DOHH2 (cell line): ENCODE results near the gene GNB1L.

Source experiments
- H3F3A ChIP-seq: fragments of 200-600 bp; sonication (generic), shearing (Covaris generic); 2 replicates; pipeline ENCODE4 v1.6.0; 2016; ENCODE audit warnings: antibody characterized with exemption, mild to moderate bottlenecking; ENCODE audit not compliant: control insufficient read depth, insufficient read depth
- H3K27ac ChIP-seq: fragments of 200-600 bp; sonication (generic); 2 replicates; pipeline ENCODE4 v1.5.1; 2014; ENCODE audit warnings: low read depth, mild to moderate bottlenecking, low read length, moderate library complexity
- H3K27me3 ChIP-seq: fragments of 200-600 bp; sonication (generic); 2 replicates; pipeline ENCODE4 v1.6.1; 2014; ENCODE audit warnings: mild to moderate bottlenecking, low read length, mixed read lengths; ENCODE audit not compliant: control insufficient read depth
- H3K36me3 ChIP-seq: fragments of 200-600 bp; sonication (generic); 2 replicates; pipeline ENCODE4 v1.6.1; 2014; ENCODE audit warnings: mild to moderate bottlenecking, low read length, moderate library complexity, mixed read lengths; ENCODE audit not compliant: control insufficient read depth
- H3K4me1 ChIP-seq: fragments of 200-600 bp; sonication (generic); 2 replicates; pipeline ENCODE4 v1.6.1; 2014; ENCODE audit warnings: mild to moderate bottlenecking, low read length, mixed read lengths; ENCODE audit not compliant: control insufficient read depth
- H3K4me2 ChIP-seq: fragments of 200-600 bp; sonication (generic); 2 replicates; pipeline ENCODE4 v1.6.0; 2014; ENCODE audit warnings: mild to moderate bottlenecking, low read length, moderate library complexity
- H3K4me3 ChIP-seq: fragments of 200-600 bp; sonication (generic); 2 replicates; pipeline ENCODE4 v1.5.1; 2014; ENCODE audit warnings: mild to moderate bottlenecking, low read length, mixed read lengths
- H3K79me2 ChIP-seq: fragments of 200-600 bp; sonication (generic); 2 replicates; pipeline ENCODE4 v1.6.1; 2014; ENCODE audit warnings: mild to moderate bottlenecking, low read length, mixed read lengths; ENCODE audit not compliant: control insufficient read depth
- H3K9me2 ChIP-seq: fragments of 200-600 bp; sonication (generic); replicated peaks from 2 replicates; pipeline ENCODE4 v1.6.1; 2014; ENCODE audit warnings: mild to moderate bottlenecking, low read length, mixed read lengths; ENCODE audit not compliant: control insufficient read depth
- H3K9me3 ChIP-seq: fragments of 200-600 bp; sonication (generic); 2 replicates; pipeline ENCODE4 v1.6.1; 2014; ENCODE audit warnings: antibody characterized with exemption, low read length, mixed read lengths; ENCODE audit not compliant: control insufficient read depth, insufficient read depth
- H4K20me1 ChIP-seq: fragments of 200-600 bp; sonication (generic); 2 replicates; pipeline ENCODE4 v1.6.0; 2014; ENCODE audit warnings: low read depth, mild to moderate bottlenecking, antibody characterized with exemption, low read length, moderate library complexity; ENCODE audit not compliant: control insufficient read depth, insufficient read depth
- CTCF ChIP-seq: fragments of 200-600 bp; sonication (generic); IDR thresholded peaks from one replicate; pipeline ENCODE4 v1.5.1; 2014; ENCODE audit warnings: antibody characterized with exemption, mild to moderate bottlenecking, low read depth, low read length; ENCODE audit not compliant: poor library complexity, severe bottlenecking
- EZH2phosphoT487 ChIP-seq: fragments of 200-600 bp; sonication (generic); IDR thresholded peaks from 2 replicates; pipeline ENCODE4 v1.6.1; 2017; ENCODE audit warnings: borderline replicate concordance, mild to moderate bottlenecking, antibody characterized with exemption, low read length, moderate library complexity, mixed read lengths

GNB1L gene

GRCh38 chr22:19762568-19763457 lies 91.9 kb downstream of the GNB1L start:
- Histone ChIP-seq H3K9me3 (no peaks in the 10 kb centered on the region), H3K4me1 (peaks cover 8% of the 10 kb centered on the region), H3K4me2 (no peak overlapping the region), H3K27me3 (peaks cover 81% of the 10 kb centered on the region), H4K20me1 (no peaks in the 10 kb centered on the region), H3K9me2 (no peaks in the 10 kb centered on the region), H3K4me3 (no peak overlapping the region), H3K79me2 (no peaks in the 10 kb centered on the region), H3F3A (peaks cover 4% of the 10 kb centered on the region; the same call in 1 of the 2 replicates), H3K36me3 (no peaks in the 10 kb centered on the region), H3K27ac (no peak overlapping the region)
- TF ChIP-seq EZH2phosphoT487 (no peak), CTCF (no peak)

DNA sequence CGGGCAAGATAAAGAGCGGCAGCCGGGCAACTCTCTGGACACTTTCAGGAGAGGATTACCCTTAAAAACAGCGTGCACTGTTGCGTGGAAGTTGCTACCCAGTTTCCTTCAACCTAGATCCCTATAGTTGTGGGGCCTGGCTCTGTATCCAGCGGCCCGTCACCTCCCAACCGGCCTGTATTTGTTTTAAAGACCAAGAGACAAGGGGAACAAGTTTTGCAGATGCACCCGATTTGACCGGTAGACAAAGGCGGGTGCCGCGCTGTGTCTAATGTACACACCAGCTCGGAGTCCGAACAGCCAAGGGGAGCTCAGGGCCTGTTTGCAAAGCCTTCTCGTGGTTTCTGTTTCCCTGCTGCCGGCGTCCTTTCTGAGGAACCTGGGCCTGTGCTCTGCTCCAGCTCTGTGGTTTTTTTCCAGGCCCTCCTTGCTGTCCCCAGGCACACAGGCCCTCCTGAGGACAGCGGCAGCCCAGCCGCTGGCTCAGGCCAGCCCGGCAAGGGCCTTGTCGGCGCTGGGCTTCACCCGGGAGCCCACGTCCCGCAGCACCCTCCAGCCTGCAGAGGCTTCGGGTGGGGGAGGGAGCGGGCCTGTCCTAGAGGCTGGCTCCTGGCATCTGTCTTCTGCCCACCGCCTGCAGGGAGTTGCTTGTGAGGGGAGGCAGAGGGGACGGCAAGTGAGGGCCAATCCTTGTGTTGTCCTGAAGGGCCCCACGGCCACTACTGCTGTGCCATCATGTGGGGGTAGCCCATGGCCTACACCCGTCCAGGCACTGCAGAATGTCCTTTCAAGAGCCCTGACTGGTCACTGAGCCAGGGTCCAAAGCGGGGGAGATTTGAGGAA lies 92.7 kb downstream of the GNB1L start:
- Histone ChIP-seq H3K4me2 (no peak overlapping the region), H3K9me2 (no peaks in the 10 kb centered on the region), H3K79me2 (no peaks in the 10 kb centered on the region), H3K4me3 (no peak overlapping the region), H3K36me3 (no peaks in the 10 kb centered on the region), H3K9me3 (no peaks in the 10 kb centered on the region), H3K4me1 (peaks cover 14% of the 10 kb centered on the region), H3K27ac (no peak overlapping the region), H4K20me1 (no peaks in the 10 kb centered on the region), H3F3A (peaks cover 4% of the 10 kb centered on the region; the same call in 1 of the 2 replicates), H3K27me3 (peaks cover 81% of the 10 kb centered on the region)
- no peak for TF ChIP-seq EZH2phosphoT487
- TF ChIP-seq CTCF, result no peak

- Histone ChIP-seq H3K4me3 (no peak overlapping the region), H3K9me3 (no peaks in the 10 kb centered on the region), H3K27ac (no peak overlapping the region), H3F3A (peaks cover 4% of the 10 kb centered on the region; the same call in 1 of the 2 replicates), H3K4me2 (no peak overlapping the region), H3K9me2 (no peaks in the 10 kb centered on the region), H4K20me1 (no peaks in the 10 kb centered on the region), H3K4me1 (peaks cover 19% of the 10 kb centered on the region), H3K27me3 (peaks cover 80% of the 10 kb centered on the region), H3K36me3 (no peaks in the 10 kb centered on the region), H3K79me2 (no peaks in the 10 kb centered on the region)
- TF ChIP-seq EZH2phosphoT487 (no peak), CTCF (no peak)
Measured at GRCh38 chr22:19760951-19761724, 93.5 kb downstream of the GNB1L start.
